HepG2 (cell line): ENCODE results near the gene HSP90AB1. TPM values are rescaled to one million over a fixed set of nuclear protein-coding genes. Genes with fewer than 3 reads are reported as not detected.

Experiments used
- EED ChIP-seq: sonication (generic); formaldehyde crosslinking; IDR thresholded peaks from 2 replicates; pipeline ENCODE4 v1.5.0; 2020; ENCODE audit warnings: mild to moderate bottlenecking, missing genetic modification reagents
- FOSL2 ChIP-seq: sonication (generic); formaldehyde crosslinking; IDR thresholded peaks from 2 replicates; pipeline ENCODE4 v1.4.0; 2020; ENCODE audit warnings: missing genetic modification reagents
- IKZF1 ChIP-seq: fragments of 450-650 bp; IDR thresholded peaks from 2 replicates; pipeline ENCODE4 v1.7.1; 2016
- JUND ChIP-seq: sonication (generic); formaldehyde crosslinking; IDR thresholded peaks from 2 replicates; pipeline ENCODE4 v1.8.0; 2022; ENCODE audit warnings: mild to moderate bottlenecking, missing genetic modification reagents
- SMARCC2 ChIP-seq: fragments of 450-650 bp; IDR thresholded peaks from 2 replicates; pipeline ENCODE4 v1.6.1; 2017; ENCODE audit warnings: antibody characterized with exemption, mild to moderate bottlenecking
- SRSF4 ChIP-seq: fragments of 200-400 bp; formaldehyde crosslinking; IDR thresholded peaks from one replicate; pipeline ENCODE4 v1.6.1; 2018; ENCODE audit warnings: mild to moderate bottlenecking, low read depth, low read length, moderate library complexity; ENCODE audit not compliant: poor library complexity, severe bottlenecking
- THAP11 ChIP-seq: IDR thresholded peaks from 2 replicates; pipeline ENCODE4 v1.6.1; 2016; ENCODE audit warnings: missing biosample characterization, missing genetic modification reagents
- ZIK1 ChIP-seq: sonication (generic); formaldehyde crosslinking; IDR thresholded peaks from 2 replicates; pipeline ENCODE4 v1.5.0; 2020; ENCODE audit warnings: mild to moderate bottlenecking, low read depth, missing genetic modification reagents, borderline replicate concordance
- ZNF121 ChIP-seq: sonication (generic); formaldehyde crosslinking; IDR thresholded peaks from 2 replicates; pipeline ENCODE4 v1.5.0; 2020; ENCODE audit warnings: mild to moderate bottlenecking, missing genetic modification reagents
- ZNF20 ChIP-seq: sonication (generic); formaldehyde crosslinking; IDR thresholded peaks from 2 replicates; pipeline ENCODE4 v1.4.0; 2020; ENCODE audit warnings: mild to moderate bottlenecking, moderate library complexity, missing genetic modification reagents
- ZNF24 ChIP-seq: fragments of 450-650 bp; IDR thresholded peaks from 2 replicates; pipeline ENCODE4 v1.6.1; 2017; ENCODE audit warnings: antibody characterized with exemption, mild to moderate bottlenecking
- ZNF292 ChIP-seq: sonication (generic); formaldehyde crosslinking; IDR thresholded peaks from 2 replicates; pipeline ENCODE4 v1.8.1; 2022; ENCODE audit warnings: mild to moderate bottlenecking, low read depth, missing genetic modification reagents, borderline replicate concordance
- ZNF3 ChIP-seq: IDR thresholded peaks from 2 replicates; pipeline ENCODE4 v1.7.0; 2017; ENCODE audit warnings: inconsistent platforms
- ZNF317 ChIP-seq: sonication (generic); formaldehyde crosslinking; IDR thresholded peaks from 2 replicates; pipeline ENCODE4 v1.5.0; 2020; ENCODE audit warnings: mild to moderate bottlenecking, missing genetic modification reagents
- ZNF431 ChIP-seq: sonication (generic); formaldehyde crosslinking; IDR thresholded peaks from 2 replicates; pipeline ENCODE4 v1.9.0; 2022; ENCODE audit warnings: missing genetic modification reagents, low read depth, mild to moderate bottlenecking, borderline replicate concordance
- ZNF451 ChIP-seq: sonication (generic); formaldehyde crosslinking; IDR thresholded peaks from 2 replicates; pipeline ENCODE4 v1.5.0; 2020; ENCODE audit warnings: mild to moderate bottlenecking, missing genetic modification reagents
- ZNF468 ChIP-seq: sonication (generic); formaldehyde crosslinking; IDR thresholded peaks from 2 replicates; pipeline ENCODE4 v1.8.0; 2022; ENCODE audit warnings: mild to moderate bottlenecking, moderate library complexity, missing genetic modification reagents
- ZNF484 ChIP-seq: sonication (generic); formaldehyde crosslinking; IDR thresholded peaks from 2 replicates; pipeline ENCODE4 v1.5.1; 2020; ENCODE audit warnings: mild to moderate bottlenecking, low read depth, missing genetic modification reagents, borderline replicate concordance
- ZNF564 ChIP-seq: sonication (generic); formaldehyde crosslinking; IDR thresholded peaks from 2 replicates; pipeline ENCODE4 v1.8.1; 2023; ENCODE audit warnings: mild to moderate bottlenecking, missing genetic modification reagents
- ZNF777 ChIP-seq: sonication (generic); formaldehyde crosslinking; IDR thresholded peaks from 2 replicates; pipeline ENCODE4 v1.4.0; 2020; ENCODE audit warnings: missing genetic modification reagents
- ZNF850 ChIP-seq: sonication (generic); formaldehyde crosslinking; conservative IDR thresholded peaks from 2 replicates; pipeline ENCODE4 v1.9.0; 2021; ENCODE audit warnings: mild to moderate bottlenecking, missing genetic modification reagents
- ZNF883 ChIP-seq: sonication (generic); formaldehyde crosslinking; IDR thresholded peaks from 2 replicates; pipeline ENCODE4 v1.5.1; 2020; ENCODE audit warnings: mild to moderate bottlenecking, missing genetic modification reagents; ENCODE audit errors: not compliant biosample characterization
- polyA plus RNA-seq, 8 experiments: library from polyadenylated mRNA; depleted of rRNA in 3 of 8; stranded (reverse) in 7 of 8; unstranded in 1 of 8; fragments of >200 nt; fragmentation: Illumina TruSeq in 4 of 8; extraction: Trizol in 4 of 8; gene quantifications; 2 replicates each; pipeline versions ENCODE4 v1.2.1 to v1.2.3, GENCODE V29; 2011 to 2016; ENCODE audit warnings: low read depth in 4 of 8, missing spikeins in 1 of 8, mixed read lengths in 1 of 8; ENCODE audit not compliant: insufficient read depth in 1 of 8
- total RNA-seq, 5 experiments: library from RNA; depleted of rRNA; stranded (reverse); fragments of >200 nt; fragmentation: Illumina TruSeq; extraction: Trizol; gene quantifications; 2 replicates each; pipeline ENCODE4 v1.2.3, GENCODE V29; 2016; ENCODE audit warnings: low read depth in 1 of 5
- TF ChIP-seq, protein P1 (sequence below): sonication (generic); formaldehyde crosslinking; IDR thresholded peaks from 2 replicates; pipeline ENCODE4; 2020; ENCODE audit warnings: missing genetic modification reagents, mild to moderate bottlenecking, borderline replicate concordance
- TF ChIP-seq, protein P2 (sequence below): fragments of 450-650 bp; IDR thresholded peaks from 2 replicates; pipeline ENCODE4 v1.6.1; 2016
- TF ChIP-seq, protein P3 (sequence below): sonication (generic); formaldehyde crosslinking; conservative IDR thresholded peaks from 2 replicates; pipeline ENCODE4 v1.5.0; 2020; ENCODE audit warnings: missing genetic modification reagents

Gene HSP90AB1
- total and polyA plus RNA-seq, 2 of the 13 experiments (the other 11 are each of a cell fraction or from before 2014, with no cell fraction given), result 1,325 to 1,472 TPM

DNA sequence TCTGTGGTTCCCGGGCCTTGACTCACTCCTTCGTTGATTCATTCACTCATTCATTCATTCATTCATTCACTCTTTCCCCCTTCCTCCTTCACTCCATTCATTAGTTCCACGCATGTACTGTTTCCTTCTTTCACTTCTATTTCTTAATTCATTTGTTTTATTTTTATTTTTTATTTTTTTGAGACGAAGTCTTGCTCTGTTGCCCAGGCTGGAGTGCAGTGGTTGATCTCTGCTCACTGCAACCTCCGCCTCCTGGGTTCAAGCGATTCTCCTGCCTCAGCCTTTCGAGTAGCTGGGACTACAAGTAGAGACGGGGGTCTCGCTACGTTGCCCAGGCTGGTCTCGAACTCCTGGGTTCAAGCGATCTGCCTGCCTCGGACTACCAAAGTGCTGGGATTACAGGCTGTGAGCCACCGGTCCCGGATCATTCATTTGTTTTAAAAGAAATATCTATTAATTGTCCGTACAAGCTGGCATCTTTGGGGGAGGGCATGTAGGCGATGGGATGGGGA, 18.9 kb downstream of the HSP90AB1 start (continued):
- 0 out of 2 replicates have a peak, but pooled peaks have one; percentile 23 for TF ChIP-seq ZNF121 (CRISPR knock-in tag)
- TF ChIP-seq SRSF4, result no peak
- TF ChIP-seq SMARCC2, result no peak
- TF ChIP-seq, protein P1, sequence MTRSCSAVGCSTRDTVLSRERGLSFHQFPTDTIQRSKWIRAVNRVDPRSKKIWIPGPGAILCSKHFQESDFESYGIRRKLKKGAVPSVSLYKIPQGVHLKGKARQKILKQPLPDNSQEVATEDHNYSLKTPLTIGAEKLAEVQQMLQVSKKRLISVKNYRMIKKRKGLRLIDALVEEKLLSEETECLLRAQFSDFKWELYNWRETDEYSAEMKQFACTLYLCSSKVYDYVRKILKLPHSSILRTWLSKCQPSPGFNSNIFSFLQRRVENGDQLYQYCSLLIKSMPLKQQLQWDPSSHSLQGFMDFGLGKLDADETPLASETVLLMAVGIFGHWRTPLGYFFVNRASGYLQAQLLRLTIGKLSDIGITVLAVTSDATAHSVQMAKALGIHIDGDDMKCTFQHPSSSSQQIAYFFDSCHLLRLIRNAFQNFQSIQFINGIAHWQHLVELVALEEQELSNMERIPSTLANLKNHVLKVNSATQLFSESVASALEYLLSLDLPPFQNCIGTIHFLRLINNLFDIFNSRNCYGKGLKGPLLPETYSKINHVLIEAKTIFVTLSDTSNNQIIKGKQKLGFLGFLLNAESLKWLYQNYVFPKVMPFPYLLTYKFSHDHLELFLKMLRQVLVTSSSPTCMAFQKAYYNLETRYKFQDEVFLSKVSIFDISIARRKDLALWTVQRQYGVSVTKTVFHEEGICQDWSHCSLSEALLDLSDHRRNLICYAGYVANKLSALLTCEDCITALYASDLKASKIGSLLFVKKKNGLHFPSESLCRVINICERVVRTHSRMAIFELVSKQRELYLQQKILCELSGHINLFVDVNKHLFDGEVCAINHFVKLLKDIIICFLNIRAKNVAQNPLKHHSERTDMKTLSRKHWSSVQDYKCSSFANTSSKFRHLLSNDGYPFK (CRISPR knock-in tag), result no peak
- no peak for TF ChIP-seq ZNF484 (CRISPR knock-in tag)
- TF ChIP-seq ZNF451 (CRISPR knock-in tag), result no peak
- TF ChIP-seq, protein P2, sequence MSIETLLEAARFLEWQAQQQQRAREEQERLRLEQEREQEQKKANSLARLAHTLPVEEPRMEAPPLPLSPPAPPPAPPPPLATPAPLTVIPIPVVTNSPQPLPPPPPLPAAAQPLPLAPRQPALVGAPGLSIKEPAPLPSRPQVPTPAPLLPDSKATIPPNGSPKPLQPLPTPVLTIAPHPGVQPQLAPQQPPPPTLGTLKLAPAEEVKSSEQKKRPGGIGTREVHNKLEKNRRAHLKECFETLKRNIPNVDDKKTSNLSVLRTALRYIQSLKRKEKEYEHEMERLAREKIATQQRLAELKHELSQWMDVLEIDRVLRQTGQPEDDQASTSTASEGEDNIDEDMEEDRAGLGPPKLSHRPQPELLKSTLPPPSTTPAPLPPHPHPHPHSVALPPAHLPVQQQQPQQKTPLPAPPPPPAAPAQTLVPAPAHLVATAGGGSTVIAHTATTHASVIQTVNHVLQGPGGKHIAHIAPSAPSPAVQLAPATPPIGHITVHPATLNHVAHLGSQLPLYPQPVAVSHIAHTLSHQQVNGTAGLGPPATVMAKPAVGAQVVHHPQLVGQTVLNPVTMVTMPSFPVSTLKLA, result no peak
- TF ChIP-seq ZNF777 (CRISPR knock-in tag), result no peak
- TF ChIP-seq ZNF431 (CRISPR knock-in tag), result no peak
- TF ChIP-seq ZNF3, result no peak
- no peak for TF ChIP-seq THAP11
- peak; percentile 2; the same call in 1 of the 2 replicates for TF ChIP-seq ZNF564
- TF ChIP-seq ZNF317 (CRISPR knock-in tag), result no peak
- TF ChIP-seq ZNF850 (CRISPR knock-in tag), result 0 out of 2 replicates have a peak, but pooled peaks have one; percentile 9
- no peak for TF ChIP-seq ZNF468 (CRISPR knock-in tag)
- TF ChIP-seq ZIK1 (CRISPR knock-in tag), result no peak
- TF ChIP-seq ZNF24, result peak; percentile 97
- TF ChIP-seq FOSL2 (CRISPR knock-in tag), result 0 out of 2 replicates have a peak, but pooled peaks have one; percentile 20
- TF ChIP-seq ZNF292 (CRISPR knock-in tag), result no peak
- TF ChIP-seq, protein P3, sequence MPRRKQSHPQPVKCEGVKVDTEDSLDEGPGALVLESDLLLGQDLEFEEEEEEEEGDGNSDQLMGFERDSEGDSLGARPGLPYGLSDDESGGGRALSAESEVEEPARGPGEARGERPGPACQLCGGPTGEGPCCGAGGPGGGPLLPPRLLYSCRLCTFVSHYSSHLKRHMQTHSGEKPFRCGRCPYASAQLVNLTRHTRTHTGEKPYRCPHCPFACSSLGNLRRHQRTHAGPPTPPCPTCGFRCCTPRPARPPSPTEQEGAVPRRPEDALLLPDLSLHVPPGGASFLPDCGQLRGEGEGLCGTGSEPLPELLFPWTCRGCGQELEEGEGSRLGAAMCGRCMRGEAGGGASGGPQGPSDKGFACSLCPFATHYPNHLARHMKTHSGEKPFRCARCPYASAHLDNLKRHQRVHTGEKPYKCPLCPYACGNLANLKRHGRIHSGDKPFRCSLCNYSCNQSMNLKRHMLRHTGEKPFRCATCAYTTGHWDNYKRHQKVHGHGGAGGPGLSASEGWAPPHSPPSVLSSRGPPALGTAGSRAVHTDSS, result no peak
- no peak for TF ChIP-seq IKZF1
- no peak for TF ChIP-seq ZNF883 (CRISPR knock-in tag)
- TF ChIP-seq EED (CRISPR knock-in tag), result no peak
- TF ChIP-seq ZNF20, result no peak
- TF ChIP-seq JUND (CRISPR knock-in tag), result no peak
